ENCODE results near the gene A1BG. TPM values are rescaled to one million over a fixed set of nuclear protein-coding genes. Genes with fewer than 3 reads are reported as not detected.
"Not testable (repeated sequence)": the region's sequence is repeated elsewhere in the genome, so short reads cannot be mapped to it uniquely, and the experiment has no call there.

A1BG gene
- total and polyA plus RNA-seq, 2 of the 13 experiments (the other 11 are each of a cell fraction or from before 2014, with no cell fraction given) = 14.7 to 41.4 TPM

- H3K79me2 ChIP-seq (ENCODE audit: insufficient read depth, low read length); FAIRE-seq; BruUV-seq (replicated peaks); H3K36me3 ChIP-seq (replicated peaks in 1 of 2; ENCODE audit: control insufficient read depth in 1 of 2, insufficient read depth in 2 of 2, low read length in 2 of 2); in situ Hi-C loops (cut with HindIII; ENCODE audit: extremely low pct_ligation_motif_present, low pct_unique_long_range_greater_than_20kb); H4K20me1 ChIP-seq (ENCODE audit: insufficient read depth, low read length); H3K9me3 ChIP-seq (ENCODE audit: low read length); H3K4me3 ChIP-seq (replicated peaks in 1 of 3; ENCODE audit: insufficient read depth in 1 of 3, low read depth in 2 of 3, low read length in 3 of 3); H3K27me3 ChIP-seq (ENCODE audit: control insufficient read depth in 1 of 2, insufficient read depth in 2 of 2, low read length in 2 of 2); H3K9ac ChIP-seq (ENCODE audit: insufficient read depth, low read depth, low read length); H2AFZ ChIP-seq (ENCODE audit: low read length); DNase-seq (ENCODE audit: low spot score); CTCF ChIA-PET (ENCODE audit: low intra/inter-chr PET ratio, low total read pairs); ATAC-seq; H3K27ac ChIP-seq (ENCODE audit: extremely low read length, insufficient read depth, low read length); intact Hi-C loops (cut with micrococcal nuclease; ENCODE audit: unreplicated experiment); H3K4me2 ChIP-seq (ENCODE audit: low read depth, low read length): not testable (repeated sequence)
- TF ChIP-seq FOSL2 (CRISPR knock-in tag; IDR thresholded peaks at IDR 0.05) = peak; percentile 70
- WGBS (ENCODE audit: low lambda C conversion rate) = 78% methylated on average over 7 of the region's 7 CpGs
- POLR2A ChIA-PET = interaction anchor here (0.7 to 3.7 kb wide), 3 partner anchors 14 to 167 kb away, joined by 3 to 33 read pairs (median 7); partner anchors contain the start of genes TRIM28 and ZNF497
- peaks cover 21% of the 10 kb centered on the region for H3K4me1 ChIP-seq (ENCODE audit: insufficient read depth, low read length)
Measured at GRCh38 chr19:58376724-58377123, 23.4 kb upstream of the A1BG start.

GRCh38 chr19:58374200-58374599 is 20.9 kb upstream of the A1BG start:
- Histone ChIP-seq H3K4me1 (ENCODE audit: insufficient read depth, low read length) (peaks cover 11% of the 10 kb centered on the region), H3K4me3 (replicated peaks in 1 of 3; ENCODE audit: insufficient read depth in 1 of 3, low read depth in 2 of 3, low read length in 3 of 3) (no peak overlapping the region), H3K9ac (ENCODE audit: insufficient read depth, low read depth, low read length) (no peak overlapping the region), H4K20me1 (ENCODE audit: insufficient read depth, low read length) (no peaks in the 10 kb centered on the region), H3K27ac (ENCODE audit: extremely low read length, insufficient read depth, low read length) (no peak overlapping the region), H3K27me3 (ENCODE audit: control insufficient read depth in 1 of 2, insufficient read depth in 2 of 2, low read length in 2 of 2) (no peaks in the 10 kb centered on the region), H3K79me2 (ENCODE audit: insufficient read depth, low read length) (no peaks in the 10 kb centered on the region), H3K4me2 (ENCODE audit: low read depth, low read length) (no peak overlapping the region), H3K9me3 (ENCODE audit: low read length) (no peaks in the 10 kb centered on the region), H3K36me3 (replicated peaks in 1 of 2; ENCODE audit: control insufficient read depth in 1 of 2, insufficient read depth in 2 of 2, low read length in 2 of 2) (no peaks in the 10 kb centered on the region), H2AFZ (ENCODE audit: low read length) (no peak overlapping the region)
- FAIRE-seq = no peak
- intact Hi-C loops (cut with micrococcal nuclease; ENCODE audit: unreplicated experiment) = no loop called here
- BruUV-seq (replicated peaks) = no TSS peak
- WGBS (ENCODE audit: low lambda C conversion rate) = 72% methylated on average over 4 of the region's 4 CpGs
- no peak for TF ChIP-seq ZNF503 (CRISPR knock-in tag; IDR thresholded peaks at IDR 0.05)
- 0 out of 2 replicates have a peak, but pooled peaks have one; percentile 7 for TF ChIP-seq CEBPB (IDR thresholded peaks at IDR 0.05; ENCODE audit: borderline replicate concordance, low read depth, low read length)
- TF ChIP-seq TSC22D2 (CRISPR knock-in tag; IDR thresholded peaks at IDR 0.05; ENCODE audit: borderline replicate concordance) = no peak
- POLR2A ChIA-PET = interaction anchor here (0.9 to 2.0 kb wide), 3 partner anchors 9 to 34 kb away, joined by 3 to 11 read pairs (median 4); partner anchors contain the start of genes ZNF497 and ZNF584
- no peak for ATAC-seq
- in situ Hi-C loops (cut with HindIII; ENCODE audit: extremely low pct_ligation_motif_present, low pct_unique_long_range_greater_than_20kb) = no loop called here
- no peak for DNase-seq (ENCODE audit: low spot score)
- CTCF ChIA-PET (ENCODE audit: low intra/inter-chr PET ratio, low total read pairs) = no interaction called here
